H1 (cell line): Measurements from ENCODE around the gene CACFD1. TPM values are rescaled to one million over a fixed set of nuclear protein-coding genes. Genes with fewer than 3 reads are reported as not detected.

Source experiments
- HDAC6 ChIP-seq: IDR thresholded peaks from one replicate; pipeline ENCODE4 v1.7.1; 2012; ENCODE audit warnings: low read depth, mild to moderate bottlenecking, inconsistent platforms, low read length, moderate library complexity
- SIN3A ChIP-seq, 2 experiments: IDR thresholded peaks in 1 of 2; conservative IDR thresholded peaks in 1 of 2; 2 replicates each; pipeline ENCODE4 v1.6.1; 2011 to 2012; ENCODE audit warnings: low read length in 2 of 2, improper control_type of control experiment in 1 of 2, low read depth in 1 of 2, mild to moderate bottlenecking in 1 of 2
- SP1 ChIP-seq: IDR thresholded peaks from 2 replicates; pipeline ENCODE4 v1.6.1; 2011; ENCODE audit warnings: low read depth, low read length
- SUZ12 ChIP-seq: fragments of 200-600 bp; sonication (generic); IDR thresholded peaks from 2 replicates; pipeline ENCODE4 v1.6.1; 2012; ENCODE audit warnings: mild to moderate bottlenecking, inconsistent platforms, low read length, moderate library complexity, mixed read lengths
- USF2 ChIP-seq: IDR thresholded peaks from 2 replicates; pipeline ENCODE4 v1.6.1; 2011; ENCODE audit warnings: low read length, improper control_type of control experiment
- polyA plus RNA-seq, 7 experiments: library from polyadenylated mRNA; depleted of rRNA in 3 of 7; stranded (reverse) in 5 of 7; unstranded in 2 of 7; fragments of >200 nt in 5 of 7; fragments of 200-250 nt in 2 of 7; gene quantifications; 1 replicate in 5 of 7; 2 replicates in 1 of 7; 4 replicates in 1 of 7; pipeline versions ENCODE4 v1.2.1 to v1.2.3, GENCODE V29; 2011 to 2013; ENCODE audit warnings: missing spikeins in 2 of 7, mixed read lengths in 2 of 7
- total RNA-seq: library from RNA; stranded (reverse); fragmentation: NEBNext Ultra II Directional; extraction: Animal tissue kit (Norgen Biotek cat#: 25700); gene quantifications from 2 replicates; pipeline ENCODE4 v1.2.1, GENCODE V29; 2021
- TF ChIP-seq, protein P1 (sequence below): IDR thresholded peaks from 2 replicates; pipeline ENCODE4 v1.6.1; 2011; ENCODE audit warnings: low read depth, mild to moderate bottlenecking, low read length; ENCODE audit not compliant: insufficient read depth

Gene CACFD1
- total and polyA plus RNA-seq, 2 of the 8 experiments (the other 6 are each of a cell fraction or from before 2014, with no cell fraction given), result 13.4 to 15.5 TPM

- TF ChIP-seq SUZ12, result no peak
- TF ChIP-seq HDAC6, result no peak
- TF ChIP-seq SIN3A (conservative IDR thresholded peaks at IDR 0.05 in 1 of 2, IDR thresholded peaks at IDR 0.05 in 1 of 2; ENCODE audit: low read depth in 1 of 2, low read length in 2 of 2), result no peak
- TF ChIP-seq, protein P1, sequence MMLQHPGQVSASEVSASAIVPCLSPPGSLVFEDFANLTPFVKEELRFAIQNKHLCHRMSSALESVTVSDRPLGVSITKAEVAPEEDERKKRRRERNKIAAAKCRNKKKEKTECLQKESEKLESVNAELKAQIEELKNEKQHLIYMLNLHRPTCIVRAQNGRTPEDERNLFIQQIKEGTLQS, result no peak
- no peak for TF ChIP-seq SP1
- no peak for TF ChIP-seq USF2
Observed at GRCh38 chr9:133494636-133495326, 35.0 kb downstream of the CACFD1 start (continued).
